Loucy (cell line): ENCODE data around the gene OVCH2.

ENCODE experiments used
- H2AFZ ChIP-seq: fragments of 200-600 bp; sonication (generic); 2 replicates; pipeline ENCODE4 v1.6.0; 2016; ENCODE audit warnings: antibody characterized with exemption, mild to moderate bottlenecking, low read length, moderate library complexity
- H3F3A ChIP-seq: fragments of 200-600 bp; 2 replicates; pipeline ENCODE4 v1.6.0; 2016; ENCODE audit warnings: antibody characterized with exemption, low read depth, mild to moderate bottlenecking
- H3K27me3 ChIP-seq: fragments of 200-600 bp; sonication (generic); 2 replicates; pipeline ENCODE4 v1.6.1; 2014; ENCODE audit warnings: low read length, mild to moderate bottlenecking; ENCODE audit not compliant: insufficient read depth, poor library complexity, severe bottlenecking
- H3K36me3 ChIP-seq: fragments of 200-600 bp; sonication (generic); 2 replicates; pipeline ENCODE4 v1.6.1; 2016; ENCODE audit warnings: low read length; ENCODE audit not compliant: insufficient read depth
- H3K4me1 ChIP-seq: fragments of 200-600 bp; sonication (generic); 2 replicates; pipeline ENCODE4 v1.5.1; 2014; ENCODE audit warnings: low read length, mild to moderate bottlenecking; ENCODE audit not compliant: insufficient read depth, poor library complexity, severe bottlenecking
- H3K4me2 ChIP-seq: fragments of 200-600 bp; sonication (generic); 2 replicates; pipeline ENCODE4 v1.6.0; 2014; ENCODE audit warnings: antibody characterized with exemption, low read length, low read depth, mild to moderate bottlenecking; ENCODE audit not compliant: poor library complexity, severe bottlenecking
- H3K4me3 ChIP-seq: fragments of 200-600 bp; sonication (generic); 2 replicates; pipeline ENCODE4 v1.5.1; 2014; ENCODE audit warnings: low read length, mild to moderate bottlenecking, mixed read lengths; ENCODE audit not compliant: poor library complexity, severe bottlenecking
- H3K79me2 ChIP-seq: fragments of 200-600 bp; sonication (generic); 2 replicates; pipeline ENCODE4 v1.6.1; 2014; ENCODE audit warnings: low read length; ENCODE audit not compliant: insufficient read depth
- H3K9ac ChIP-seq: fragments of 200-600 bp; sonication (generic); 2 replicates; pipeline ENCODE4 v1.6.0; 2014; ENCODE audit warnings: mild to moderate bottlenecking, low read depth, low read length, moderate library complexity; ENCODE audit not compliant: poor library complexity, severe bottlenecking
- H3K9me2 ChIP-seq: fragments of 200-600 bp; sonication (generic); replicated peaks from 2 replicates; pipeline ENCODE4 v1.6.1; 2016; ENCODE audit warnings: low read depth, low read length, mixed read lengths
- H3K9me3 ChIP-seq: fragments of 200-600 bp; sonication (generic); 2 replicates; pipeline ENCODE4 v1.6.1; 2014; ENCODE audit warnings: mild to moderate bottlenecking, antibody characterized with exemption, low read length, low read depth; ENCODE audit not compliant: insufficient read depth
- H4K20me1 ChIP-seq: fragments of 200-600 bp; sonication (generic); 2 replicates; pipeline ENCODE4 v1.6.0; 2014; ENCODE audit warnings: antibody characterized with exemption, low read length, mild to moderate bottlenecking; ENCODE audit not compliant: insufficient read depth, poor library complexity, severe bottlenecking
- EZH2phosphoT487 ChIP-seq: fragments of 200-600 bp; IDR thresholded peaks from 2 replicates; pipeline ENCODE4 v1.6.1; 2018; ENCODE audit warnings: antibody characterized with exemption, mild to moderate bottlenecking, moderate library complexity, borderline replicate concordance
- TF ChIP-seq, protein P1 (sequence below): fragments of 200-600 bp; sonication (generic); conservative IDR thresholded peaks from 2 replicates; pipeline ENCODE4 v1.5.1; 2014; ENCODE audit warnings: mild to moderate bottlenecking, antibody characterized with exemption, low read length

The OVCH2 gene

DNA sequence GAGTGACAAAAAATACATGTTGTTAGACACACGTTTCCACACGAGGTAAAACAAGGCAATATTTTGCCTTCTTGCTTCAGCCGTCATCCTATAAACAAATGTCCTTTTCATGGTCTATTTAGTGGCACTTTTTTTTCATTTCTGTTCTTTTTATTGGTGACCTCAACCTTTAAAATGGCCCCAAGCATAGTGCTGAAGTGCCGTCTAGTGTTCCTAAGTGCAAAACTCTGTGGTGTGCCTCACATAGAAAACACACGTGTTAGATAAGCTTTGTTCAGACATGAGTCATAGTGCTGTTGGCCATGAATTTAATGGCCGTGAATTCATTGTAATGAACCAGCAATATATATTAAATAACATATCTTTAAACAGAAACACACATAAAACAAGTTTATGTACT, 15.6 kb downstream of the OVCH2 start:
- Histone ChIP-seq H3K79me2 (no peaks in the 10 kb centered on the region), H3K9me3 (no peaks in the 10 kb centered on the region), H3K4me2 (no peak overlapping the region), H3K9me2 (no peaks in the 10 kb centered on the region), H3K36me3 (no peaks in the 10 kb centered on the region), H3F3A (no peaks in the 10 kb centered on the region), H3K4me3 (no peak overlapping the region), H4K20me1 (no peaks in the 10 kb centered on the region), H3K27me3 (no peaks in the 10 kb centered on the region), H3K4me1 (no peaks in the 10 kb centered on the region), H3K9ac (no peak overlapping the region), H2AFZ (no peak overlapping the region)
- TF ChIP-seq, protein P1, sequence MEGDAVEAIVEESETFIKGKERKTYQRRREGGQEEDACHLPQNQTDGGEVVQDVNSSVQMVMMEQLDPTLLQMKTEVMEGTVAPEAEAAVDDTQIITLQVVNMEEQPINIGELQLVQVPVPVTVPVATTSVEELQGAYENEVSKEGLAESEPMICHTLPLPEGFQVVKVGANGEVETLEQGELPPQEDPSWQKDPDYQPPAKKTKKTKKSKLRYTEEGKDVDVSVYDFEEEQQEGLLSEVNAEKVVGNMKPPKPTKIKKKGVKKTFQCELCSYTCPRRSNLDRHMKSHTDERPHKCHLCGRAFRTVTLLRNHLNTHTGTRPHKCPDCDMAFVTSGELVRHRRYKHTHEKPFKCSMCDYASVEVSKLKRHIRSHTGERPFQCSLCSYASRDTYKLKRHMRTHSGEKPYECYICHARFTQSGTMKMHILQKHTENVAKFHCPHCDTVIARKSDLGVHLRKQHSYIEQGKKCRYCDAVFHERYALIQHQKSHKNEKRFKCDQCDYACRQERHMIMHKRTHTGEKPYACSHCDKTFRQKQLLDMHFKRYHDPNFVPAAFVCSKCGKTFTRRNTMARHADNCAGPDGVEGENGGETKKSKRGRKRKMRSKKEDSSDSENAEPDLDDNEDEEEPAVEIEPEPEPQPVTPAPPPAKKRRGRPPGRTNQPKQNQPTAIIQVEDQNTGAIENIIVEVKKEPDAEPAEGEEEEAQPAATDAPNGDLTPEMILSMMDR: no peak
- TF ChIP-seq EZH2phosphoT487: no peak

DNA sequence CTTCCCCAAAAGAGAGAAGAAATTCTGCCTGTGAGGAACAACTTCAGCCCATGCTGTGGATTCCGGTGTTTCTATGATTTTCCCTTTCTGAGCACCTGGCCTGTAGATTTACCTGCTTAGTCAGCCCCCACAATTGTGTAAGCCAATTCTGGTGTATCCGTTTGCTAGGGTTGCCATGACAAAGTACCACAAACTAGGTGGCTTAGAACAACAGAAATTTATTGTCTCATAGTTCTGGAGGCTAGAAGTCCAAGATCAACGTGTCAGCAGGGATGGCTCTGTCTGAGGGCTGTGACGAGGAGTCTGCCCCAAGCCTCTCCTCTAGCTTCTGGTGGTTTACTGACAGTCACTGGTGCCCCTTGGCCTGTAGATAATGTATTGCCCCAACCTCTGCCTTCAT, 17.0 kb downstream of the OVCH2 start:
- no peak overlapping the region for H3K9ac ChIP-seq
- H3K9me2 ChIP-seq: no peaks in the 10 kb centered on the region
- H3K4me1 ChIP-seq: no peaks in the 10 kb centered on the region
- H2AFZ ChIP-seq: no peak overlapping the region
- H4K20me1 ChIP-seq: no peaks in the 10 kb centered on the region
- H3K4me2 ChIP-seq: no peak overlapping the region
- H3K9me3 ChIP-seq: no peaks in the 10 kb centered on the region
- no peaks in the 10 kb centered on the region for H3F3A ChIP-seq
- no peaks in the 10 kb centered on the region for H3K36me3 ChIP-seq
- no peak overlapping the region for H3K4me3 ChIP-seq
- H3K79me2 ChIP-seq: no peaks in the 10 kb centered on the region
- TF ChIP-seq EZH2phosphoT487: no peak
- TF ChIP-seq, protein P1: no peak
- no peaks in the 10 kb centered on the region for H3K27me3 ChIP-seq

DNA sequence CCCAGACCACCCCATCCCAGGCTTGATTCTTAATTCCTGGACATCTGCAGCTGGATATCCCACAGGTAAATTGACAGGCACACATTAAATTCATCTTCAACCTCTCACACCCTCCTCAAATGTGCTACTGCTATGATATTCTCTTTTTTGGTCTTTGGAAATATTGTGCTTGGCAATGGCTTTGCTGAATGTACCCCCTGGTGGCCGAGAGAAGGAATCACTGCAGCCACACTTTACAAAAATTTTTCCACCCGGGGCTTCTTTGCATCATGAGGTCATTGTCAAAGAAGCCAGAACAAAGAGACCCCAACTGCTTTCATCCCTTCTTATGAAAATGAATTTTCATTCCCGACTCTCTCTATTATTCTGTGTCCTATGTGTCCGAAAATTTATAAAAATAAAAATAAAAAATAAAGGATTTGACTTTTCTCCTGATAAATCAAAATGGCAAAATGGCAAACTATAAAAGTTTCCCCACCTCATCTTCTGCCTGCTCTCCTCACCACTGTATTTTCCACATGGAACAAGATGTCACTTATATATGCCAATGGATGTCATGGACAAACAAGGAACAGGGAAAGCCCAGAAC, 17.9 kb downstream of the OVCH2 start:
- no peaks in the 10 kb centered on the region for H4K20me1 ChIP-seq

More for the DNA sequence above, 17.9 kb downstream of the OVCH2 start:
- Histone ChIP-seq H3K27me3 (no peaks in the 10 kb centered on the region), H2AFZ (no peak overlapping the region), H3K9me2 (no peaks in the 10 kb centered on the region), H3K4me3 (no peak overlapping the region), H3K4me2 (no peak overlapping the region), H3K79me2 (no peaks in the 10 kb centered on the region), H3K4me1 (no peaks in the 10 kb centered on the region), H3K36me3 (no peaks in the 10 kb centered on the region), H3K9me3 (no peaks in the 10 kb centered on the region), H3K9ac (no peak overlapping the region), H3F3A (no peaks in the 10 kb centered on the region)
- TF ChIP-seq, protein P1: peak; percentile 78
- no peak for TF ChIP-seq EZH2phosphoT487
